Measurements from ENCODE around the gene MIGA2.

MIGA2 gene

DNA sequence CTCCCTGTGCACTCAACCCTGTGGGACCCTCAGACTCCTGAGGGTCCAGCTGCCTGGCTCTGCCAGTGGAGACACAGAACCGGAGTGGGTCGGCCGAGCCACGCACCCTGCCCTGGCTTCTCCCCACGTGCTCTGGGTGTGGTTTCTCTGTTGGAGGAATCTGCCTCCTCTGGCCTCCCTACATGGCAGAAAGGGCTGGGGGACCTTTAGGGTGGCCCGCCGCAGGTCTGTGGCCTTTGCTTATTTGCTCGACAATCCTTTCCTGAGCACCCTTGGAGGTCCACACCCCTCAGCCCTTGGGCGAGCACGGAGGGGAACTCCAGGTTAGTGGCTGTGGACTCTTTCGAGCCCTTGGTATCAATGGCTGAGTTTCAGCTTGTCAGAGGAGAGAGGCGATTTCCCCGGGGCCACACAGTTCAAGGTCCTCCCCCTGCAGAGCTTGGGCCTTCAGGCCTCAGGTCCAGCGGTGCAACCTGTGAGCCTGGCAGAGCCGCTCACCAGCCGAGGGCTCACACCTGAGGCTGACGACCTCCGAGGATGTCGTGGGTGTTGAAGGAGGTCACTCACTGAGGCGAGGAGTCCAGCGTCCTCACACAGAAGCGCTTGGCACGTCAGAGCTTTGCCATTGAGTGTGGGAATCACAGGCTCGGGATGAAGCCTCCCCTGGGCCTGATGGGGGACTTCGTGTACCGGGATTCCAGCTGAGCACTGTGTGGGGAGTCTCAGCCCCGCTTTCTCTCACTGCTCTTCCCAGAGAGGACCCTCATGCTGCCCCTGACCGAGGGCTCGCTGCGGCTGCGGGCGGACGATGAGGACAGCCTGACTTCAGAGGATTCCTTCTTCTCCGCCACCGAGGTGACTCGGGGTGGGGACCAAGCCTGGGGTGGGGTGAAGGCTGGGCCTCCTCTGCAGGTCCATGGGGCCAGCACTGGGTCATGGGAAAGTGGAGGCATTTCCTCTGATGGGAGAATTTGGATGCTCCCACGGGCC is 23.7 kb downstream of the MIGA2 start:
- no peak overlapping the region for H3K4me3 ChIP-seq (ENCODE audit: low read depth, low read length)
- TF ChIP-seq CTCF (IDR thresholded peaks at IDR 0.05; ENCODE audit: low read depth, low read length, missing control alignments), result no peak
- DNase-seq (ENCODE audit: low read depth), result no peak
- in situ Hi-C loops (cut with HindIII; ENCODE audit: low sequenced_read_pairs), result no loop called here

GRCh38 chr9:129060991-129061390 is 24.6 kb downstream of the MIGA2 start:
- no peak overlapping the region for H3K4me3 ChIP-seq (ENCODE audit: low read depth, low read length)
- DNase-seq (ENCODE audit: low read depth), result no peak
- in situ Hi-C loops (cut with HindIII; ENCODE audit: low sequenced_read_pairs), result no loop called here
- TF ChIP-seq CTCF (IDR thresholded peaks at IDR 0.05; ENCODE audit: low read depth, low read length, missing control alignments), result no peak

GRCh38 chr9:129063061-129063460 is 26.6 kb downstream of the MIGA2 start:
- TF ChIP-seq CTCF (IDR thresholded peaks at IDR 0.05; ENCODE audit: low read depth, low read length, missing control alignments), result no peak
- DNase-seq (ENCODE audit: low read depth), result no peak
- no peak overlapping the region for H3K4me3 ChIP-seq (ENCODE audit: low read depth, low read length)
- in situ Hi-C loops (cut with HindIII; ENCODE audit: low sequenced_read_pairs), result no loop called here

- no peak overlapping the region for H3K4me3 ChIP-seq (ENCODE audit: low read depth, low read length)
- TF ChIP-seq CTCF (IDR thresholded peaks at IDR 0.05; ENCODE audit: low read depth, low read length, missing control alignments), result no peak
- DNase-seq (ENCODE audit: low read depth), result no peak
- in situ Hi-C loops (cut with HindIII; ENCODE audit: low sequenced_read_pairs), result no loop called here
Observed at GRCh38 chr9:129064499-129064908, 28.1 kb downstream of the MIGA2 start.

- TF ChIP-seq CTCF (IDR thresholded peaks at IDR 0.05; ENCODE audit: low read depth, low read length, missing control alignments), result no peak
Observed at GRCh38 chr9:129068110-129068509, 31.7 kb downstream of the MIGA2 start.

DNA sequence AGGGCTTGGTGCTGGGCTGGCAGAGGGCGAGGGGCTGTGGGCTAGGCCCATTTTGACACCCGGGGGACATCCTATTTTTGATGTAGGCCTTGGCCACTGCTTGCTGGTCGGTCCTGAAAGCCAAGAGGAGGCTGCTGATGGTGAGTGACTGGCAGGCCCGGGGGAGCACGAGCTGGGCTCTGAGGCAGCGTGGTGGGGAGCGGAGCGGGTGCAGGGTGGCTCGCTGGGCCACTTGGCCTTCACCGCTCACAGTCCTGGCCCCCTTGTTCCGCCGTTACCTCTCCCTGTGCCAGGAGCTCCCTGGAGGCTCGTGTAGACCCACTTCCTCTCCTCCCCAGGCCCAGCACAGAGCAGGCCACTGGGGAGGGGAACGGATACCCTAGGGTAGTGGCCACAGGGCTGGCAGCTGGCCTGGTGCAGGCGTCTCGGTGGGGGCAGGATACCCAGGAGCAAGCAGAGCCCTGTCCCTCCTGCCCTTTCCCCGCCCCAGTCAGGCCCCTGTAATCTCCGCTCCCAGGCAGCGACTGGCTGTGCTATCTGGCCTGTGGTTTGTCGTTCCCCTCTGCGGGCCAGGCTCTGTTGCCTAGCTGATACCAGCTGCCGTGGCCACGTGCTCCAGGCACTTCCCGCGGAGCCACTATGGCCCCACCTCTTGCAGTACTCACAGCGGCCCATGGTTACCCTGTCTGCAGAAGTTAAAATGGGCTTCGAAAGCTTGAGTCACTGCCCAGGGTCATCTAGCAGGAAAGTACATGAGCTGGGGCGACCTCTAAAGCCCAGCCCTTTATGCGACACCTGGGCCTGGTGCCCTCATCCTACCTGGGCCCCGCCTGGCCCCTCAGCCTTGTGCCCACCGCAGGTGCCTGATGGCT is 32.8 kb downstream of the MIGA2 start:
- H3K4me3 ChIP-seq (ENCODE audit: low read depth, low read length), result no peak overlapping the region
- no peak for TF ChIP-seq CTCF (IDR thresholded peaks at IDR 0.05; ENCODE audit: low read depth, low read length, missing control alignments)
- in situ Hi-C loops (cut with HindIII; ENCODE audit: low sequenced_read_pairs), result no loop called here
- DNase-seq (ENCODE audit: low read depth), result no peak

More at GRCh38 chr9:129068110-129068509, 31.7 kb downstream of the MIGA2 start:
- H3K4me3 ChIP-seq (ENCODE audit: low read depth, low read length), result no peak overlapping the region
- in situ Hi-C loops (cut with HindIII; ENCODE audit: low sequenced_read_pairs), result no loop called here
- DNase-seq (ENCODE audit: low read depth), result no peak

Measured in astrocyte of the cerebellum (primary cell).